Transverse colon (tissue), 4 donors: ENCODE measurements around the gene KRTAP10-3.

Experiments used
- EP300 ChIP-seq: sonication (generic); formaldehyde crosslinking; IDR thresholded peaks from one replicate; pipeline ENCODE4 v1.6.1; 2017; ENCODE audit warnings: antibody characterized with exemption, low read depth
- POLR2A ChIP-seq: fragments of 450-650 bp; IDR thresholded peaks from one replicate; pipeline ENCODE4 v1.6.1; 2016; ENCODE audit warnings: antibody characterized with exemption, mild to moderate bottlenecking, moderate library complexity
- POLR2AphosphoS5 ChIP-seq, 3 donors: sonication (generic); formaldehyde crosslinking; IDR thresholded peaks; one replicate each; pipeline ENCODE4 v1.6.1; 2016; ENCODE audit warnings: antibody characterized with exemption in 3 of 3
- TF ChIP-seq, protein P1 (sequence below), 5 experiments: fragments of 200-600 bp in 3 of 5; fragments of 450-650 bp in 2 of 5; sonication (generic) in 3 of 5; IDR thresholded peaks; 1 replicate in 2 of 5; 2 replicates in 3 of 5; pipeline ENCODE4 v1.5.1; 2016 to 2017; ENCODE audit warnings: antibody characterized with exemption in 5 of 5, inconsistent platforms in 3 of 5, mild to moderate bottlenecking in 2 of 5, moderate library complexity in 1 of 5

DNA sequence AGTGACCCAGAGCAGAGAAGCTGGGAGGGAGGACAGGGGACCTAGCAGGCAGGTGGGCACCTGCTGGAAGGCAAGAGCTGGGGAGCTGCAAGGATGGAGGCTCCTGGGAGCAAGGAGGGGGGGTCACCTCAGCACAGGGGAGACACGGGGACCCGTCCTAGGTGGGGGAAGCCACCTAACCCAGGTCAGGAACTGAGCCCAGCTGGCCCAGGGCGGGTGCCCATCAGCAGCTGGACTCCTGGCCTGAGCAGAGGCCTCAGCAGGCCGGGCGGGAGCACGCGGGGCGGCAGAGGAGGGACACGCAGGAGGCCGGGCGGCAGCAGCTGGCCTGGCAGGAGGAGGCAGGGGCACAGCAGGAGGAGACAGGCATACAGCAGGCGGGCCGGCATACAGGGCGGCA, 19.5 kb downstream of the KRTAP10-3 start:
- TF ChIP-seq, protein P1, sequence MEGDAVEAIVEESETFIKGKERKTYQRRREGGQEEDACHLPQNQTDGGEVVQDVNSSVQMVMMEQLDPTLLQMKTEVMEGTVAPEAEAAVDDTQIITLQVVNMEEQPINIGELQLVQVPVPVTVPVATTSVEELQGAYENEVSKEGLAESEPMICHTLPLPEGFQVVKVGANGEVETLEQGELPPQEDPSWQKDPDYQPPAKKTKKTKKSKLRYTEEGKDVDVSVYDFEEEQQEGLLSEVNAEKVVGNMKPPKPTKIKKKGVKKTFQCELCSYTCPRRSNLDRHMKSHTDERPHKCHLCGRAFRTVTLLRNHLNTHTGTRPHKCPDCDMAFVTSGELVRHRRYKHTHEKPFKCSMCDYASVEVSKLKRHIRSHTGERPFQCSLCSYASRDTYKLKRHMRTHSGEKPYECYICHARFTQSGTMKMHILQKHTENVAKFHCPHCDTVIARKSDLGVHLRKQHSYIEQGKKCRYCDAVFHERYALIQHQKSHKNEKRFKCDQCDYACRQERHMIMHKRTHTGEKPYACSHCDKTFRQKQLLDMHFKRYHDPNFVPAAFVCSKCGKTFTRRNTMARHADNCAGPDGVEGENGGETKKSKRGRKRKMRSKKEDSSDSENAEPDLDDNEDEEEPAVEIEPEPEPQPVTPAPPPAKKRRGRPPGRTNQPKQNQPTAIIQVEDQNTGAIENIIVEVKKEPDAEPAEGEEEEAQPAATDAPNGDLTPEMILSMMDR (IDR thresholded peaks at IDR 0.05), result no peak
- TF ChIP-seq POLR2AphosphoS5 (IDR thresholded peaks at IDR 0.05) (no peak), POLR2A (no peak), EP300 (no peak)
